Keratinocyte (primary cell): ENCODE results near the gene GUCY1A1. TPM values are rescaled to one million over a fixed set of nuclear protein-coding genes. Genes with fewer than 3 reads are reported as not detected.

ENCODE experiments used
- DNase-seq: peaks from one replicate; pipeline ENCODE4 v3.0.0-alpha.2; 2011; ENCODE audit warnings: low read depth, missing footprints, low spot score
- FAIRE-seq: peaks from 2 replicates; lab custom pipeline; 2011; peaks lifted over from hg19 to GRCh38; lab: Jason Lieb, UNC
- H2AFZ ChIP-seq: 2 replicates; pipeline ENCODE4 v1.6.0; 2012; ENCODE audit warnings: low read length, control low read depth, inconsistent platforms; ENCODE audit not compliant: control insufficient read depth
- H3K27ac ChIP-seq: 2 replicates; pipeline ENCODE4 v1.5.1; 2011; ENCODE audit warnings: low read length; ENCODE audit not compliant: control insufficient read depth, insufficient read depth
- H3K27me3 ChIP-seq: 3 replicates; pipeline ENCODE4 v1.6.0; 2011; ENCODE audit warnings: low read length; ENCODE audit not compliant: control insufficient read depth, insufficient read depth; ENCODE audit errors: extremely low read depth
- H3K36me3 ChIP-seq, 2 experiments: 2 replicates in 1 of 2; 3 replicates in 1 of 2; pipeline ENCODE4 v1.5.1; 2011; ENCODE audit warnings: low read length in 2 of 2, mild to moderate bottlenecking in 1 of 2; ENCODE audit not compliant: control insufficient read depth in 2 of 2, insufficient read depth in 2 of 2; ENCODE audit errors: extremely low read depth in 1 of 2
- H3K4me1 ChIP-seq: 3 replicates; pipeline ENCODE4 v1.5.1; 2011; ENCODE audit warnings: low read length; ENCODE audit not compliant: control insufficient read depth, insufficient read depth; ENCODE audit errors: extremely low read depth
- H3K4me2 ChIP-seq: 3 replicates; pipeline ENCODE4 v1.6.0; 2011; ENCODE audit warnings: low read depth, low read length; ENCODE audit not compliant: control insufficient read depth, insufficient read depth; ENCODE audit errors: extremely low read depth
- H3K4me3 ChIP-seq, 3 experiments: fragments of 200-600 bp in 1 of 3; sonication (generic) in 1 of 3; 2 replicates in 2 of 3; 3 replicates in 1 of 3; pipeline ENCODE4 v1.5.1; 2011 to 2016; ENCODE audit warnings: low read length in 3 of 3, mild to moderate bottlenecking in 3 of 3, control low read depth in 2 of 3, inconsistent platforms in 1 of 3, low read depth in 1 of 3, mixed read lengths in 1 of 3, mixed run types in 1 of 3, moderate library complexity in 1 of 3; ENCODE audit not compliant: control insufficient read depth in 2 of 3, insufficient read depth in 2 of 3; ENCODE audit errors: extremely low read depth in 1 of 3
- H3K79me2 ChIP-seq: 2 replicates; pipeline ENCODE4 v1.6.0; 2012; ENCODE audit warnings: low read length; ENCODE audit not compliant: control insufficient read depth, insufficient read depth
- H3K9ac ChIP-seq: 3 replicates; pipeline ENCODE4 v1.6.0; 2011; ENCODE audit warnings: low read length; ENCODE audit not compliant: control insufficient read depth, insufficient read depth; ENCODE audit errors: extremely low read depth
- H3K9me1 ChIP-seq: 3 replicates; pipeline ENCODE4 v1.6.0; 2011; ENCODE audit warnings: low read length; ENCODE audit not compliant: control insufficient read depth, insufficient read depth; ENCODE audit errors: extremely low read depth
- H3K9me3 ChIP-seq: 2 replicates; pipeline ENCODE4 v1.5.1; 2012; ENCODE audit warnings: low read depth, low read length; ENCODE audit not compliant: control insufficient read depth
- H4K20me1 ChIP-seq: 3 replicates; pipeline ENCODE4 v1.6.0; 2011; ENCODE audit warnings: low read length; ENCODE audit not compliant: control insufficient read depth, insufficient read depth; ENCODE audit errors: extremely low read depth
- CTCF ChIP-seq, 3 experiments: IDR thresholded peaks in 1 of 3; conservative IDR thresholded peaks in 1 of 3; optimal IDR thresholded peaks in 1 of 3; 2 replicates in 2 of 3; 3 replicates in 1 of 3; pipeline versions ENCODE3 to v1.5.1; 2011; ENCODE audit warnings: low read length in 3 of 3, mild to moderate bottlenecking in 3 of 3, moderate library complexity in 2 of 3, control low read depth in 1 of 3, inconsistent platforms in 1 of 3; ENCODE audit not compliant: insufficient read depth in 2 of 3; ENCODE audit errors: extremely low read depth in 1 of 3
- EZH2 ChIP-seq: IDR thresholded peaks from one replicate; pipeline ENCODE4 v1.6.1; 2012; ENCODE audit warnings: inconsistent platforms, mild to moderate bottlenecking, low read length, moderate library complexity
- dilution Hi-C: fragments of 300-500 bp; cut with MboI; formaldehyde crosslinking; loops from one replicate; pipeline ENCODE4 v1.7.0; 2020; ENCODE audit warnings: low sequenced_read_pairs; ENCODE audit not compliant: extremely low pct_ligation_motif_present
- polyA plus RNA-seq, 5 experiments: library from polyadenylated mRNA; depleted of rRNA in 3 of 5; stranded (reverse) in 3 of 5; stranded (forward) in 1 of 5; unstranded in 1 of 5; fragments of >200 nt; gene quantifications; 1 replicate in 1 of 5; 2 replicates in 3 of 5; 3 replicates in 1 of 5; pipeline versions ENCODE4 v1.2.1 to v1.2.3, GENCODE V29; 2011 to 2012; ENCODE audit warnings: missing spikeins in 2 of 5, low read depth in 1 of 5, low replicate concordance in 1 of 5

The GUCY1A1 gene
- polyA plus RNA-seq, 1 donor (not counting 4 experiments of a cell fraction or from before 2014, with no cell fraction given), result 0.05 TPM

GRCh38 chr4:155653052-155653451 lies 13.6 kb upstream of the GUCY1A1 start:
- Histone ChIP-seq H3K9me1 (no peaks in the 10 kb centered on the region), H3K27me3 (no peaks in the 10 kb centered on the region), H2AFZ (no peak overlapping the region), H3K36me3 (no peaks in the 10 kb centered on the region), H3K4me2 (no peak overlapping the region), H4K20me1 (no peaks in the 10 kb centered on the region), H3K27ac (no peak overlapping the region), H3K4me1 (no peaks in the 10 kb centered on the region), H3K4me3 (no peak overlapping the region), H3K9ac (no peak overlapping the region), H3K9me3 (no peaks in the 10 kb centered on the region), H3K79me2 (no peaks in the 10 kb centered on the region)
- TF ChIP-seq CTCF (optimal IDR thresholded peaks at IDR 0.05 in 1 of 3, IDR thresholded peaks at IDR 0.05 in 1 of 3, conservative IDR thresholded peaks at IDR 0.05 in 1 of 3; ENCODE audit: extremely low read depth in 1 of 3, insufficient read depth in 2 of 3, low read length in 3 of 3) (no peak), EZH2 (no peak)
- dilution Hi-C loops, result no loop called here
- DNase-seq (no peak), FAIRE-seq (no peak)

- dilution Hi-C loops, result no loop called here
- H4K20me1 ChIP-seq, result no peaks in the 10 kb centered on the region
- no peaks in the 10 kb centered on the region for H3K9me3 ChIP-seq
- H3K9me1 ChIP-seq, result no peaks in the 10 kb centered on the region
- no peak overlapping the region for H3K4me2 ChIP-seq
- no peaks in the 10 kb centered on the region for H3K79me2 ChIP-seq
- H3K4me3 ChIP-seq, result no peak overlapping the region
- no peak for FAIRE-seq
- no peak for DNase-seq
- TF ChIP-seq CTCF (optimal IDR thresholded peaks at IDR 0.05 in 1 of 3, IDR thresholded peaks at IDR 0.05 in 1 of 3, conservative IDR thresholded peaks at IDR 0.05 in 1 of 3; ENCODE audit: extremely low read depth in 1 of 3, insufficient read depth in 2 of 3, low read length in 3 of 3) (no peak), EZH2 (no peak)
- H3K4me1 ChIP-seq, result no peaks in the 10 kb centered on the region
- no peaks in the 10 kb centered on the region for H3K27me3 ChIP-seq
- H3K9ac ChIP-seq, result no peak overlapping the region
- no peaks in the 10 kb centered on the region for H3K36me3 ChIP-seq
- H3K27ac ChIP-seq, result no peak overlapping the region
- H2AFZ ChIP-seq, result no peak overlapping the region
Measured at GRCh38 chr4:155656025-155656424, 10.6 kb upstream of the GUCY1A1 start.
